Stomach (tissue), 9 donors: ENCODE results near the gene PRKACB. TPM values are rescaled to one million over a fixed set of nuclear protein-coding genes. Genes with fewer than 3 reads are reported as not detected.
A peak's percentile ranks its signal among the peaks of the same experiment; 100 is the strongest.

ENCODE experiments used
- DNase-seq, 2 donors: peaks; one replicate each; pipeline versions ENCODE4 v3.0.0 to v3.0.0-alpha.2; 2013 to 2019
- H3K27ac ChIP-seq, 5 donors: fragments of 200-600 bp in 4 of 5; sonication (generic) in 4 of 5; one replicate each; pipeline ENCODE4 v1.5.1; 2013 to 2019; ENCODE audit warnings: mild to moderate bottlenecking in 1 of 5, moderate library complexity in 1 of 5
- H3K27me3 ChIP-seq, 3 donors: fragments of 200-600 bp; sonication (generic); one replicate each; pipeline ENCODE4 v1.5.1; 2017 to 2019; ENCODE audit warnings: mixed run types in 1 of 3
- H3K36me3 ChIP-seq, 4 donors: fragments of 200-600 bp; sonication (generic); 1 replicate in 3 of 4; 2 replicates in 1 of 4; pipeline ENCODE4 v1.5.1; 2016 to 2019
- H3K4me1 ChIP-seq, 4 donors: fragments of 200-600 bp; sonication (generic); one replicate each; pipeline ENCODE4 v1.5.1; 2016 to 2019
- H3K4me3 ChIP-seq, 4 donors: fragments of 200-600 bp; sonication (generic) in 3 of 4; one replicate each; pipeline ENCODE4 v1.5.1; 2016 to 2019; ENCODE audit warnings: mild to moderate bottlenecking in 1 of 4
- H3K9me3 ChIP-seq, 4 donors: fragments of 200-600 bp; sonication (generic); one replicate each; pipeline ENCODE4 v1.5.1; 2016 to 2019
- EP300 ChIP-seq: sonication (generic); formaldehyde crosslinking; IDR thresholded peaks from one replicate; pipeline ENCODE4 v1.6.1; 2017; ENCODE audit warnings: antibody characterized with exemption
- POLR2A ChIP-seq, 4 donors: fragments of 450-650 bp; IDR thresholded peaks; one replicate each; pipeline ENCODE4 v1.6.1; 2016; ENCODE audit warnings: antibody characterized with exemption in 4 of 4, control low read depth in 2 of 4, mild to moderate bottlenecking in 1 of 4, moderate library complexity in 1 of 4
- POLR2AphosphoS5 ChIP-seq, 3 donors: sonication (generic); formaldehyde crosslinking; IDR thresholded peaks; one replicate each; pipeline ENCODE4 v1.6.1; 2016; ENCODE audit warnings: antibody characterized with exemption in 3 of 3
- WGBS, 5 donors: extraction: QIAGEN DNeasy Blood & Tissue Kit in 3 of 5; methylation state at CpG; one replicate each; pipeline versions ENCODE4 v1.1.5 to v1.1.7; 2013 to 2018; 5-methylcytosine and 5-hydroxymethylcytosine counted together
- intact Hi-C: fragments of 100-400 bp; cut with DNase I; formaldehyde crosslinking; loops from one replicate; pipeline ENCODE4 v1.15.1; 2023; ENCODE audit warnings: low total_unique reads
- polyA plus RNA-seq, 3 donors: library from polyadenylated mRNA; stranded (reverse); fragments of 200-250 nt; gene quantifications; one replicate each; pipeline ENCODE4 v1.2.3, GENCODE V29; 2013
- total RNA-seq, 5 donors: library from RNA; depleted of rRNA; stranded (reverse); fragments of >200 nt; gene quantifications; one replicate each; pipeline versions ENCODE4 v1.1.0 to v1.2.3, GENCODE V29; 2014 to 2016
- TF ChIP-seq, protein P1 (sequence below), 7 experiments: fragments of 450-650 bp in 4 of 7; fragments of 200-600 bp in 3 of 7; sonication (generic) in 3 of 7; IDR thresholded peaks; one replicate each; pipeline ENCODE4 v1.5.1; 2016 to 2019; ENCODE audit warnings: antibody characterized with exemption in 7 of 7, control low read depth in 2 of 7, mild to moderate bottlenecking in 1 of 7
- donor health status: healthy with polysubstance abuse.
- donor health status: Bipolar disorder and iron deficiency.
- donor health status: healthy.

Gene PRKACB
- total and polyA plus RNA-seq, 8 donors, result 13.8 to 64.8 (median 31.3) TPM

DNA sequence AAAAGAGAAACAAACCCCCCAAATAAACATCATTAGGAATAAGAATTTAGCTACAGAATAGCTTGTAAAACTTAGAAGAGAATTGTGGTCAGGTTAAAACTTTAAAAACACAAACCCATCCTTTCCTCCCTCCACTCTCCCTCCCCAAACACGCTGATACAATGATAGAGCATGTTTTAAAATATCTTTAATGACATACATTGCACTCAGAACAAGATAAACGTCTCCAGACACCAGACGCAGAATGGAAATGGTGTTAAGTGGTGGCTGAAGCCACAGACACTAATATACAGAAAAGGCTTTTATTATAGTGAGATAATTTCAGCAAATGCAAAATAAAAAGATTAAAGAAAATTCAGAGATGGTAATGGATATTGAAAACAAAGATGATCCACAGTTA lies 98.6 kb downstream of the PRKACB start:
- no peaks in the 10 kb centered on the region for H3K9me3 ChIP-seq
- TF ChIP-seq POLR2A (IDR thresholded peaks at IDR 0.05) (no peak), EP300 (no peak), POLR2AphosphoS5 (IDR thresholded peaks at IDR 0.05) (no peak)
- TF ChIP-seq, protein P1, sequence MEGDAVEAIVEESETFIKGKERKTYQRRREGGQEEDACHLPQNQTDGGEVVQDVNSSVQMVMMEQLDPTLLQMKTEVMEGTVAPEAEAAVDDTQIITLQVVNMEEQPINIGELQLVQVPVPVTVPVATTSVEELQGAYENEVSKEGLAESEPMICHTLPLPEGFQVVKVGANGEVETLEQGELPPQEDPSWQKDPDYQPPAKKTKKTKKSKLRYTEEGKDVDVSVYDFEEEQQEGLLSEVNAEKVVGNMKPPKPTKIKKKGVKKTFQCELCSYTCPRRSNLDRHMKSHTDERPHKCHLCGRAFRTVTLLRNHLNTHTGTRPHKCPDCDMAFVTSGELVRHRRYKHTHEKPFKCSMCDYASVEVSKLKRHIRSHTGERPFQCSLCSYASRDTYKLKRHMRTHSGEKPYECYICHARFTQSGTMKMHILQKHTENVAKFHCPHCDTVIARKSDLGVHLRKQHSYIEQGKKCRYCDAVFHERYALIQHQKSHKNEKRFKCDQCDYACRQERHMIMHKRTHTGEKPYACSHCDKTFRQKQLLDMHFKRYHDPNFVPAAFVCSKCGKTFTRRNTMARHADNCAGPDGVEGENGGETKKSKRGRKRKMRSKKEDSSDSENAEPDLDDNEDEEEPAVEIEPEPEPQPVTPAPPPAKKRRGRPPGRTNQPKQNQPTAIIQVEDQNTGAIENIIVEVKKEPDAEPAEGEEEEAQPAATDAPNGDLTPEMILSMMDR (IDR thresholded peaks at IDR 0.05), result no peak
- 63 to 84% (median 78%) methylated on average over 3 of the region's 3 CpGs for WGBS, 5 donors
- intact Hi-C loops, result no loop called here
- H3K36me3 ChIP-seq, result peaks cover 0 to 31% (median 14%) of the 10 kb centered on the region in 4 donors
- peaks cover 0 to 11% (median 1%) of the 10 kb centered on the region in 4 donors for H3K4me1 ChIP-seq
- DNase-seq, result no peak
- H3K4me3 ChIP-seq, result no peak overlapping the region
- no peak overlapping the region for H3K27ac ChIP-seq
- no peaks in the 10 kb centered on the region for H3K27me3 ChIP-seq

DNA sequence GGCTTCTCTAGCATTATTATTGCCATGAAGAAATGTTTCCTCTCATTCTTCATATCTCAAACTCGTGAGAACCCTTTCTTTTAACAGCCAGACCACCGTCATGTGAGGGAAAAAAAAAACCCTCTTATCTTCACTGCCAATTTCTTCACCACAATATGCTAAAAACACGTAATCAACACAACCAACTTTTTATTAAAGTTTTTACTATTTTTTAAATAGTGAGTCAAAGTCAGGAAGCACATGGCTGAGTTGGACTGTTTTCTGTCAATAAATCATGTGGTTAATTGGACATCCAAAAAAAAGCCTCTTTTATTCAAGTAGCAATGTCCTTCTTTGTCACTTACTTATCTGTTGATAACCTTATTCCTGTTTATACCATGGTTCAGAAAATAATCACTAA lies 101.5 kb downstream of the PRKACB start:
- H3K27ac ChIP-seq, result peak overlapping the region in 3 of 5 donors; percentile 49 to 67 (median 58)
- peaks cover 0 to 11% (median 1%) of the 10 kb centered on the region in 4 donors for H3K4me1 ChIP-seq
- TF ChIP-seq, protein P1 (IDR thresholded peaks at IDR 0.05), result no peak
- no peak for TF ChIP-seq POLR2A (IDR thresholded peaks at IDR 0.05)
- no peak for TF ChIP-seq EP300
- no peak for TF ChIP-seq POLR2AphosphoS5 (IDR thresholded peaks at IDR 0.05)
- peaks cover 0 to 5% (median under 1%) of the 10 kb centered on the region in 4 donors for H3K36me3 ChIP-seq
- H3K9me3 ChIP-seq, result peaks cover 0 to 5% (median 2%) of the 10 kb centered on the region in 4 donors
- 19 to 35% (median 27%) methylated on average over 3 of the region's 3 CpGs for WGBS, 5 donors
- intact Hi-C loops, result no loop called here
- no peak for DNase-seq
- H3K27me3 ChIP-seq, result no peaks in the 10 kb centered on the region
- H3K4me3 ChIP-seq, result no peak overlapping the region

- TF ChIP-seq EP300 (no peak), POLR2AphosphoS5 (IDR thresholded peaks at IDR 0.05) (no peak), POLR2A (IDR thresholded peaks at IDR 0.05) (no peak)
- TF ChIP-seq, protein P1 (IDR thresholded peaks at IDR 0.05), result no peak
- peak overlapping the region in 4 of 5 donors; percentile 34 to 67 (median 54) for H3K27ac ChIP-seq
- WGBS, 5 donors, result 24 to 49% (median 35%) methylated on average over 4 of the region's 4 CpGs
These were observed 102.1 kb downstream of the PRKACB start for GRCh38 chr1:84246213-84246612.

DNA sequence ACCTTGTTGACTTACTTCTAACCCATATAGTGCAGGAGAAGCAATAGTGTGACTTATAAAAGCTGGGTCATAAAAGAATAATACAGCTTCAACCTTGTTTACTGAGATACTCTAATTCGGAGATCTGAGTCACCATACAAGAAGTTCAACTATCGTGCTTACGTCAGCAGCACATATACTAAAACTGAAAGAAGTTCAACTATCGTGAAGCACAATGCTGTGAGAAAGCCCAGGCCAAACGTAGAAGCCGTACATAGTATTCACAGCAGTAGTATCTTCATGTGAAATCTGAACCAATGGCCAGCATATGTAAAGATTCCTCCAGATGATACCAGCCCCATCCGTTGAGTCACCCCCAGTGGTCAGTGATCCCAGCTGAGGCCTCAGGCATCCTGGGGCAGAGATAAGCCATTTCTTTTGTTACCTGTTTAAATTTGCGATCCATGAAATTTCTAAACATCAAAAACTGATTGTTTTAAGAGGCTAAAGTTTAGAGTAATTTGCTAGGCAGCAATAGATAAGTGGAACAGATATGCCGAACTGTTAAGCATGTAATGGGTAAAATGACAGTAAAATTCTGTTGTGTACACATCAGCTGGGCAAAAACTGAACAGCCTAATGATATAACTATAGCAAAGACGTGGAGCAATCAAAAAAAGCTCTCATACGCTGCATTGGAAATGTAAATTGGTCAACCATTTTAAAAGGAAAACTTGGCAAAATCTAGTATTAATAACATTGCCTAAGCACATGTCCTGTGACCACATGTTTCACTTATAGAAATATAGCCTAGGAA lies 103.6 kb downstream of the PRKACB start:
- Histone ChIP-seq H3K36me3 (no peaks in the 10 kb centered on the region), H3K4me3 (no peak overlapping the region), H3K4me1 (peaks cover 0 to 11% (median 1%) of the 10 kb centered on the region in 4 donors), H3K9me3 (peaks cover 0 to 9% (median 3%) of the 10 kb centered on the region in 4 donors), H3K27ac (no peak overlapping the region), H3K27me3 (no peaks in the 10 kb centered on the region)
- no peak for TF ChIP-seq POLR2AphosphoS5 (IDR thresholded peaks at IDR 0.05)
- TF ChIP-seq, protein P1 (IDR thresholded peaks at IDR 0.05), result no peak
- TF ChIP-seq EP300, result no peak
- no peak for TF ChIP-seq POLR2A (IDR thresholded peaks at IDR 0.05)
- DNase-seq, result no peak
- 82 to 93% (median 89%) methylated on average over 11 of the region's 11 CpGs for WGBS, 5 donors
- intact Hi-C loops, result no loop called here

More at GRCh38 chr1:84246213-84246612, 102.1 kb downstream of the PRKACB start:
- peaks cover 0 to 11% (median 1%) of the 10 kb centered on the region in 4 donors for H3K4me1 ChIP-seq
- intact Hi-C loops, result no loop called here
- peaks cover 0 to 9% (median 3%) of the 10 kb centered on the region in 4 donors for H3K9me3 ChIP-seq
- H3K27me3 ChIP-seq, result no peaks in the 10 kb centered on the region
- no peak for DNase-seq
- H3K4me3 ChIP-seq, result peak overlapping the region in 1 of 4 donors; percentile 4
- no peaks in the 10 kb centered on the region for H3K36me3 ChIP-seq
